HFF-Myc (cell line): ENCODE results near the gene GATB.

Experiments
- DNase-seq: peaks from one replicate; pipeline ENCODE4 v3.0.0-alpha.2; 2011; ENCODE audit warnings: low read depth; ENCODE audit errors: extremely low read depth
- H3K4me3 ChIP-seq: replicated peaks from 2 replicates; pipeline ENCODE4 v1.5.1; 2011; ENCODE audit warnings: low read depth, mild to moderate bottlenecking, control low read depth, low read length
- CTCF ChIP-seq: IDR thresholded peaks from 2 replicates; pipeline ENCODE4 v1.5.1; 2012; ENCODE audit warnings: mild to moderate bottlenecking, low read depth, low read length, control low read depth; ENCODE audit errors: missing control alignments

The GATB gene

GRCh38 chr4:151717909-151718628, 42.7 kb downstream of the GATB start:
- DNase-seq: no peak
- no peak for TF ChIP-seq CTCF
- no peak overlapping the region for H3K4me3 ChIP-seq

DNA sequence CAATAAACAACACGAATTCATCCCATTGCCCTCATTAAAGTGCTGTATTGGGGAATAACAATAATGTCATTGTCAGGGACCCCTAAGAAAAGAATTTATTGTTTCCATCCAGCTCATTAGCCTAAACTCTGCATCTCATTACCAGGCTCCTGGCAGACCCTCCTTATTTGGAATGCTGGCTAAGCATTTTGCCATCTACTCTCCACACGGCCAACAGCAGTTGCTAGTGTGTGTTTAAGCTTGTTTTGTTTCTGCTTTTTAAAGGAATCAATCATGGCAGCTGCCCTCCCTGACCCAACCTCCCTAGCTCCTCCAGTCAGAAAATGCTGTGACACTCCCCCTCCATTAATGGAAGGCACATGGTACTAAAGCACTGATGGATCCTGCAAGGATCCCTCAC, 43.5 kb downstream of the GATB start:
- DNase-seq: no peak
- no peak overlapping the region for H3K4me3 ChIP-seq
- TF ChIP-seq CTCF: no peak

- no peak for DNase-seq
- no peak for TF ChIP-seq CTCF
- H3K4me3 ChIP-seq: no peak overlapping the region
These were observed 44.5 kb downstream of the GATB start for GRCh38 chr4:151716324-151716723.

- no peak for DNase-seq
- no peak for TF ChIP-seq CTCF
- H3K4me3 ChIP-seq: no peak overlapping the region
These were observed 44.9 kb downstream of the GATB start for GRCh38 chr4:151715881-151716280.

DNA sequence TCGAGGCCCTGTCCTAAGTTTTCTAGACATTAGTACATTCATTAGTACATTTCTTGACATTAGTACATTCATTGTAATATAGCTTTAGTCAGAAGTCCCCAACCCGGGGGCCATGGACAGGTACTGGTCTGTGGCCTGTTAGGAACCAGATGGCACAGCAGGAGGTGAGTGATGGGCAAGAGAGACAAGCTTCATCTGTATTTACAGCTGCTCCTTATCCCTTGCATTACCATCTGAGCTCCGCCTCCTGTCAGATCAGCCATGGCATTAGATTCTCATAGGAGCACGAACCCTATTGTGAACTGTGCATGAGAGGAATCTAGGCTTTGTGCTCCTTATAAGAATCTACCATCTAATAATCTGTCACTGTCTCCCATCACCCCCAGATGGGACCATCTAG, 48.0 kb downstream of the GATB start:
- no peak overlapping the region for H3K4me3 ChIP-seq
- DNase-seq: no peak
- no peak for TF ChIP-seq CTCF

DNA sequence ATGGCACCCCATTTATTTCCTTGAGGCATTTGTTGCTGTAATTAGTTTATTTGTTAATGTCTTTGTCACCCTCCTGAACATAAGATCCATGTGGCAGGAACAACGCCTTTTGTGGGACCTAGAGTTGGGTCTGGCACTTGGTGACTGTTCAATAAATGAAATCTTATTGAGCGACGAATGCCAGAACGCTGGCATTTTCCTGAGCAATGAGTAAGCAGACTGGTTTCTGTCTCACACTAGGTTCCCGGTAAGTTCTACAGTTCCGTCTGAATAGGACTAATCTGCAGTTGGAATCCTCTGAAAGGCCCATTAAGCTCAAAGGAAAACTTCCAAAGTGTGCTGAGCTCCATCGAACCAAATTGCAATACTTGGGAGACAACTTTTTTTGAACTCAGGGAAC, 49.2 kb downstream of the GATB start:
- DNase-seq: no peak
- no peak for TF ChIP-seq CTCF
- no peak overlapping the region for H3K4me3 ChIP-seq

DNA sequence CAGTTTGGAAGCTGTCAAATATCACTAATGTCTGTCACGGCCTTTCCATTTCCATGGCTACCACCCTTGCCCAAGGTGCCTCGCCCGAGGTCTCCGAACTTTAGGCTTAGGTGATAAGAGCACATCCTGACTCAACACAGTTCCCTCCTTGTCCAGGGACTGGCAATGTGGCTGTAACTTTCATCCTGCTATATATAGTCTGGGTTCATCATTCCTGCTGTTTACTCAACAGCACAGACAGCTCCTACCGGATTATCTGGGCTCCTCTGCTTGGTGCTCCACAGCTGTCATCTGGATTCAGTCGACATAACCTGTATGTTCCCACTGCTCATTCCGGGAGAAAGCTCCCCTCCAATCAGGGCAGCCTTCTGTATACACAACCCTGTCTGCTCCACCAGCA, 51.2 kb downstream of the GATB start:
- TF ChIP-seq CTCF: no peak
- DNase-seq: no peak

More for the DNA sequence above, 51.2 kb downstream of the GATB start:
- H3K4me3 ChIP-seq: no peak overlapping the region
